Cardiac septum (tissue), 1 donor: Measurements from ENCODE around the gene ZNRD2. TPM values are rescaled to one million over a fixed set of nuclear protein-coding genes. Genes with fewer than 3 reads are reported as not detected.
"Not testable (repeated sequence)": the region's sequence is repeated elsewhere in the genome, so short reads cannot be mapped to it uniquely, and the experiment has no call there.

Source experiments
- DNase-seq: peaks from one replicate; pipeline ENCODE4 v3.0.0-alpha.2; 2020; ENCODE audit warnings: low spot score
- intact Hi-C: fragments of 100-400 bp; cut with DNase I; formaldehyde crosslinking; loops from one replicate; pipeline ENCODE4 v1.14.0; 2022
- total RNA-seq: library from RNA; stranded (reverse); fragmentation: NEBNext Ultra II Directional; extraction: Animal tissue kit (Norgen Biotek cat#: 25700); gene quantifications from one replicate; pipeline ENCODE4 v1.2.1, GENCODE V29; 2021
- donor health status: DM: no; HTN: no; CAD: no.

Gene ZNRD2
- total RNA-seq, 1 donor from 2014 or later: 28.3 TPM

GRCh38 chr11:65554057-65554818 is 16.0 kb upstream of the ZNRD2 start:
- intact Hi-C loops: no loop called here
- no peak for DNase-seq

DNA sequence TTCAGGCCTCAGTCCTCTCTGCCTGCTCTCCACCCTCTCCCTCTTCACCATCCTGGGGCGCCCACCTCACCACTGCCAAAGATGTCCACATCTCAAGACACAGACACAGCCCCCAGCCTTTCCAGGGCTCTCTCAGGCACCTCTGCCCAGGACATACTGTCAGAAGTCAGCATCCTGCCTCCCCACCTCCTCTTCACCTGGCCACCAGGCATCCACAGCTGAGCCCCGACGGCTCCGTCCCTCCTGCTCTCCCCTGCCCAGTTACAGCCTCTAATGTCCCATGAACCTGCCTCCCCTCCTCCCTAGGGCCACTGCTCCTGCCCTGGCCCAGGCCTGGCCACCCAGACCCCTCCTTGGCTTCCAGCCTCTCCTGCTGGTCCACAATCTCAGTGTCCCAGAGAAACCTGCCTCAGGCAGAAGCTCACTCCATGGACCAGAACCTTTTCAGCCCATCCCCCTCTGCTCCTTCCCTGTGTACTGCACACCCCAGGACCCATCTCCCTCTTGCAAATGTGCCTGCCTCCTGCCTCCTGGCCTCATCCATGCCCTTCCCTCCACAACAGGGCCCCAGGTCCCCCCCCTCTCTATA is 15.3 kb upstream of the ZNRD2 start:
- no peak for DNase-seq
- intact Hi-C loops: no loop called here

GRCh38 chr11:65555693-65556231 is 14.5 kb upstream of the ZNRD2 start:
- DNase-seq: peak; percentile 85
- intact Hi-C loops: loop anchor here (2.0 kb wide), 1 partner anchor 15 kb away; no protein-coding TSS in a partner anchor

DNA sequence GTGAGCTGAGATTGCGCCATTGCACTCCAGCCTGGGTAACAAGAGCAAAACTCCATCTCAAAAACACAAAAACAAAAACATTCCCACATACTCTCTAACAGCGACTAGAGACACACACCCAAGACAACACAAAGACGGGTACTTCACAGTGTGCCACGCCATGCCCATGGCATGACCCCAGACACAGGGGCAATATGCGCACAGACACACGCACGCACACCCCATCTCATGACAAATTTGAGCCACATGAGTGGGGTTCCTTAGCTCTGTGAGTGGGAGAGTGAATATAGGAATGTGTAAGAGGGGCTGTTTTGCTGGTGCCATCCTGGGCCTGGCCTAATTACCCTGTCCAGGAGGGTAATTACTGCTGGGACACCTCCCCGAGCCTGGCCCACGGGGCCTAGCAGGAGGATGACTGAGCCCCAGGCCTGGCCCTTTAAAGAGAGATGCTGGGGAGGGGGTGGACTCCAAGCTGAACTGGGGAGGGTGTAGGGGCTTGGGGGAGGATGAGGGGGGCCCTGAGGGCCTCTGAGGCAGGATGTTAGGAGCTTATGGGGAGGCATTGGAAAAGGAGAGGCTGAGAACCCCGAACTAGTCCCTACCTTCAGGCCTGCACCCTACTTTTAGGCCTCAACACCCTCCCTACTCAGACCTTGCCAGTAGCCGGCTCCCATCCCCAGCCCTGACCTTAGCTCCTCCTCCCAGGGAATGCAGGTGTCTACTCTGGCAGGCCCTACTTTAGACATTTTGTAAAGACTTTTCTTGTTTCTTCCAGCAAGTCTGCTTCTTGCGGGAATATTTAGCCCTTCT is 13.6 kb upstream of the ZNRD2 start:
- no peak for DNase-seq
- intact Hi-C loops: loop anchor here (2.0 kb wide), 1 partner anchor 16 kb away; no protein-coding TSS in a partner anchor

- intact Hi-C loops: loop anchor here (2.0 kb wide), 2 partner anchors 15 to 17 kb away; partner anchors contain the start of gene FAM89B
- DNase-seq: no peak
These were observed 12.8 kb upstream of the ZNRD2 start for GRCh38 chr11:65557280-65558001.

DNA sequence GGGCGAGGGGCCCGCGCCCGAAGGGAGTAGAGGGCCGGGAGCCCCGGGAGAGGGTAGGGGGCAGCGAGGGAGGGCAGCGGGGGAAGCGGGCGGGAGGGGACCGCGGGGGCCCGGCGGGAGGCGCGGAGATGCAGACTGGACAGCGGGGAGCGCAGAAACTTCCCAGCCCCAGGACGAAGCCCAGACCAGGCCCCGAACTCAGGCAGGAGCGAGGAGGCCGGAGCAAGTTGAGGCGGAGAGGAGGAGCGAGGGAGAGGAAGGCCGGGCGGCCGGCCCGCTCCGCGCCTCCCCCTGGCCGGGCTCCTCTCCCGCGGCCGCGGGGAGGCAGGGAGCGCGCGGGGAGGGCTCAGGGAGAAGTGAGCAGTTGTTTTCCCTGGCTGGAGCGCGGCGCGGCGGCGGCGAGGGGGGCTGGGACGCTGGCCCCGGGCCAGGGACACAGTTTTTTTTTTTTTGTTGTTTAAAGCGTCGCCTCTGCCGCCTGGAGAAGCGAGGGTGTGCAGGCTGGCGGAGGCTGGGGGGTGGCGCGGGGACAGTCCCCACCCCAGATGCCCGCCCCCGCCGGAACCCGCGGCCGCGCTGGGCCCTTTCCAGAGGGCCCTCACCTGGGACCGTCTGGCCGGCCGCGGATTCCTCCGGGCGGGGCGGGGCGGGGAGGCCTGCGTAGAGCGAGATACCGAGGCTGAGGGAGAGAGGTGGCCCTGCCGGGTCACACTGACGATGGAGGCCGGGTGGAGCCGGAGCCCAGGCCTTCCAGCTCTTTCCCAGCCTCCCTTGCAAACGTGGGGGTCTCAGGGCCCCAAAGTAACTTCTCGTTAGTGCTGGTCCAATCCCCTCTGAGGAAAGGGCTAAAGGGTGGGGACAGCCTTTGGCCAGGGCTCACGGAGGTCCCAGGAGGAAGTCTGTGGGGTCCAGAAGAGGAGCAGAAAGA is 12.0 kb upstream of the ZNRD2 start, which contains the start of gene LTBP3:
LTBP3 (minus strand) TSS at position 358 of the 928 bp plus-strand sequence. CDS start 400 bp downstream, outside the sequence.
- DNase-seq: peak; percentile 84
- intact Hi-C loops: loop anchor here (2.0 kb wide), 1 partner anchor 15 kb away; the partner anchor contains the start of gene FAM89B

DNA sequence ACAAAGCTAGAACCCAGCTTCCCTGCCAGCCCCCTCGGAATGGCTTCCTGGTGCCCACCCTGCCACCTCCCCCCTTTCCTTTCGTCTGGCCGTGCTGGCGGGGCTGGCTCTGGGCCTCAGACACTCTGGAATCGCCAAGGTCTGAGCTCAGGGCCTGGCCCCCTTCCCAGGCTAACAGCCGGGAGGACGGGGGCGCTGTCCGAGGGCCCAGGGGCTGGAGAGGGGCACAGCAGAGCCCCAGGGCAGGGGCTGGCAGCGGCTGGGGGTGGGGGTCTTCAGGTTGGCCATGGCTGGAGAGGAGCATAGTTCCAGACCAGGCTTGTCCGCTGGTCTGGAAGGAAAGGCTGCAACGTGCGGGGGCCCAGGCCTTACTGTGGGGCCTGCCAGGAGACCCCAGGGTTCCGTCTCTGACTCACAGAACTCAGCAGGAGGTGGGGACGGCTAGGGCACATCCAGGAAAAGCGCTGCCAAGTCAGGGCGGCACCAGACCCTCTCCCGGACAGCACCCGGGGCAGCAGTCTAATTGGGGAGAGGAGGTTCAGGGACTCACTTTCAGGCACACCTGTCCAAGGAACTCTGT is 11.3 kb upstream of the ZNRD2 start:
- intact Hi-C loops: loop anchor here (2.0 kb wide), 1 partner anchor 14 kb away; the partner anchor contains the start of gene FAM89B
- no peak for DNase-seq

DNA sequence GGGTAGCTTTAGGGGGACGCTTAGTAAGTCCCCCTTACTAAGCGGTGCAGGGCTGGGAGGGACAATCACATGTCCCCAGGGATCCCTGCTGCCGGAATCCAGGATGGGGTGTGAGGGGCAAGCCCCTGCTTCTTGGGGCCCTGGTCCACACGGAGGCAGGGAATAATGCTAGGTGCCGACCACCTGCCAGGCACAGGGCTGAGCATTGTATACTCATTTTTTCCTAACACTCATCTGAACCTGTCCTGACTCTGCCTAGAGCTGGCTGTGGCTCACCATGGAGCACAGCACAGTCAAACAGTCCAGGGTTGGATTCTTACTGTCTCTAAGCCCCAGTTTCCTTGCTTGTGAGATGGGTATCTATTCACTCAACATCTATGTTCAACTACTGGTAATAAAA is 10.7 kb upstream of the ZNRD2 start:
- intact Hi-C loops: loop anchor here (2.0 kb wide), 1 partner anchor 13 kb away; the partner anchor contains the start of gene FAM89B
- DNase-seq: no peak

- no peak for DNase-seq
- intact Hi-C loops: loop anchor here (2.0 kb wide), 1 partner anchor 13 kb away; the partner anchor contains the start of gene FAM89B
These were observed 10.2 kb upstream of the ZNRD2 start for GRCh38 chr11:65559951-65560537.

GRCh38 chr11:65560555-65561418 is 9.5 kb upstream of the ZNRD2 start:
- intact Hi-C loops: no loop called here
- no peak for DNase-seq

- no peak for DNase-seq
- intact Hi-C loops: no loop called here
These were observed 8.3 kb upstream of the ZNRD2 start for GRCh38 chr11:65562020-65562419.

GRCh38 chr11:65562788-65563187 is 7.5 kb upstream of the ZNRD2 start:
- intact Hi-C loops: no loop called here
- no peak for DNase-seq

- no peak for DNase-seq
- intact Hi-C loops: no loop called here
These were observed 6.7 kb upstream of the ZNRD2 start for GRCh38 chr11:65563601-65564000.

DNA sequence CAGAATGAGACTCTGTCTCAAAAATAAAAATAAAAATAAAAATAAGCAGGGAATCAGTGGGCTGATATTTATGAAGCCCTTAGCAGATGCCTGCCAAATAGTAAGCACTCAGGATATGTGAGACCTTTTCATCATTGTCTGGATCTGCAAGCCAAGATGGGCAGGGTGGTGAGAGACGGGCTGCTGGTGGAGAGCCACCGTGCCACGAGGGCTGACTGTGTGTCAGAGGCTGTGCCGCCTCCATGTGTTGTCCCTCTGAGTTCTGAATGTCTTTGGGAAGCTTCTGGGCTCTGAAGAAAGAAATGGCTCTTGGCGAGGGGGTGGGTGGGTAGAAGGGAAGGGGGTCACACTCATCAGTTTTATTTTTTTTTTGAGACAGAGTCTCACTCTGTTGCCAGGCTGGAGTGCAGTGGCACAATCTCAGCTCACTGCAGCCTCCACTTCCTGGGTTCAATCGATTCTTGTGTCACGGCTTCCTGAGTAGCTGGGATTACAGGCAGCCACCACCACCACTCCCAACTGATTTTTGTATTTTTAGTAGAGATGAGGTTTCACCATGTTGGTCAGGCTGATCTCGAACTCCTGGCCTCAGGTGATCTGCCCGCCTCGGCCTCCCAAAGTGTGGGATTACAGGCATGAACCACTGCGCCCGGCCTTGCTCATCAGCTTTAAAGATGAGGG is 5.3 kb upstream of the ZNRD2 start:
- DNase-seq, intact Hi-C loops: not testable (repeated sequence)

DNA sequence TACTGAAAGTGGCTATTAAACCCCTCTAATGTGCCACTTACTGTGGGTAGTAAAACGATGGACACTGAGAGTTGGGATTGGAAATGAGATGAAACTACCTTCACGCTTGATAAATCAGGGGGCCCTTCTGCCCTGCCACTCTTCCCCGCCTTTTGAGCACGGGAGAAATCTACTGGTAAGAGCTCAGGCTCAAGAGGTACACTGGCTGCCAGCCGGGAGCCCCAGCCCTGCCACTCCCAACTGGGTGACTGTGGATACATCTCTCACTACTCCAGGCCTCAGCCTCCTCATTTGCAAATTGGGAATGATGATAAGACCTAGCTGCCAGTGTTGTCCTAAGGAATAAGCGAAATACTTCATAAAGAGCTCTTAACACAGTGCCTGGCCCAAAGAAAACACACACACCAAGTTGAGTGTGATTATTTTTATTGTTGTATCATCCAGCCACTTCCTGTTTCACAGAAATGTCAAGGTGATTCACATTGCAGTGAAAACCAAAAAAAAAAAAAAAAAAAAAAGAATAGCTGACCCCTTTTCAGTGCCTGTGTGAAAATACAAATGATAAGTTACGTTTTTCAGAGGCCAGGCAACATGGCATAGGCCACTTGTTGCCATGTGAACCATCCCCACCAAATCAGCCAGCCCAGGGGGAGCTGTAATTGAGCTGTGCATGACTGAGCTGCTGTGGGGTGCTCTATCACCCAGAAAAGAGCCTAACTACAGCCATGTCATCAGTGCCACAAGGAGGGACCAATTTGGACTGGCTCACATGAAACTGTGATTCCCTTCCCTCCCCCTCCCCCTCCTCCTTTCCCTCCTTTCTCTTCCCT is 4.4 kb upstream of the ZNRD2 start:
- DNase-seq: no peak
- intact Hi-C loops: no loop called here
